HCT116 (cell line): ENCODE measurements around the gene CCR5AS.

Experiments used
- ATAC-seq: fragments of 200-7000 bp; cut with Tn5 transposase; 2 replicates; pipeline ENCODE4 v1.9.1; 2020; ENCODE audit warnings: mild to moderate bottlenecking, moderate library complexity
- BruUV-seq: library from RNA; stranded (reverse); fragments of 400-500 nt; replicated peaks from 2 replicates; lab custom pipeline; 2021; lab: Mats Ljungman, UMichigan
- CTCF ChIA-PET: fragments of 300-600 bp; sonication (Branson Sonifier 250); formaldehyde crosslinking; loops from one replicate; lab custom pipeline; 2021; ENCODE audit warnings: antibody characterized with exemption; lab: Charles Lee
- POLR2A ChIA-PET: fragments of 300-600, 350-600 bp; sonication (Branson Sonifier 250); formaldehyde crosslinking; loops from one replicate; lab custom pipeline; 2021; ENCODE audit warnings: antibody characterized with exemption; lab: Charles Lee
- RAD21 ChIA-PET, 2 experiments: fragments of 300-600 bp; sonication (Branson Sonifier 250); formaldehyde crosslinking; loops; one replicate each; lab custom pipeline; 2023; ENCODE audit warnings: low total read pairs in 2 of 2; ENCODE audit not compliant: uncharacterized antibody in 2 of 2, unreplicated experiment in 2 of 2, low non-redundant PET in 1 of 2; lab: Charles Lee
- DNase-seq: peaks from one replicate; pipeline ENCODE4 v3.0.0-alpha.2; 2010; ENCODE audit warnings: low read depth, low spot score
- H2AFZ ChIP-seq: fragments of 200-600 bp; shearing (Covaris generic), sonication (generic); 2 replicates; pipeline ENCODE4 v1.6.1; 2017; ENCODE audit warnings: low read depth, mixed run types, mixed read lengths, antibody characterized with exemption, low read length; ENCODE audit not compliant: poor library complexity, severe bottlenecking
- H3K27ac ChIP-seq: 2 replicates; pipeline ENCODE4 v1.5.1; 2012; ENCODE audit warnings: low read depth, low read length
- H3K27me3 ChIP-seq: fragments of 200-600 bp; sonication (generic); 2 replicates; pipeline ENCODE4 v1.6.1; 2016; ENCODE audit warnings: mixed run types, low read length, mixed read lengths; ENCODE audit not compliant: insufficient read depth
- H3K36me3 ChIP-seq, 2 experiments: fragments of 200-500 bp in 1 of 2; fragments of 200-600 bp in 1 of 2; sonication (Bioruptor generic) in 1 of 2; sonication (generic) in 1 of 2; 2 replicates each; pipeline versions ENCODE4 v1.5.1 to v1.6.1; 2014 to 2016; ENCODE audit warnings: low read length in 2 of 2, inconsistent platforms in 1 of 2, mixed read lengths in 1 of 2, mixed run types in 1 of 2; ENCODE audit not compliant: insufficient read depth in 2 of 2, control insufficient read depth in 1 of 2
- H3K4me1 ChIP-seq, 2 experiments: fragments of 200-600 bp in 1 of 2; sonication (generic) in 1 of 2; 2 replicates each; pipeline versions ENCODE4 v1.5.1 to v1.6.1; 2012 to 2017; ENCODE audit warnings: low read length in 2 of 2, inconsistent platforms in 1 of 2, mild to moderate bottlenecking in 1 of 2, mixed read lengths in 1 of 2, mixed run types in 1 of 2, moderate library complexity in 1 of 2; ENCODE audit not compliant: insufficient read depth in 2 of 2, control insufficient read depth in 1 of 2
- H3K4me2 ChIP-seq: fragments of 200-600 bp; sonication (generic); 2 replicates; pipeline ENCODE4 v1.6.1; 2017; ENCODE audit warnings: mixed run types, low read length, mixed read lengths
- H3K4me3 ChIP-seq, 2 experiments: fragments of 200-600 bp in 1 of 2; sonication (generic) in 1 of 2; replicated peaks in 1 of 2; 2 replicates each; pipeline ENCODE4 v1.5.1; 2011 to 2016; ENCODE audit warnings: low read length in 2 of 2, control low read depth in 1 of 2, low read depth in 1 of 2, mild to moderate bottlenecking in 1 of 2, mixed read lengths in 1 of 2, mixed run types in 1 of 2
- H3K79me2 ChIP-seq: fragments of 200-600 bp; sonication (generic); 2 replicates; pipeline ENCODE4 v1.6.1; 2017; ENCODE audit warnings: mild to moderate bottlenecking, mixed run types, low read length, moderate library complexity, mixed read lengths; ENCODE audit not compliant: insufficient read depth
- H3K9ac ChIP-seq: fragments of 200-600 bp; sonication (generic); 2 replicates; pipeline ENCODE4 v1.6.1; 2016; ENCODE audit warnings: low read length, mixed read lengths
- H3K9me2 ChIP-seq: fragments of 200-600 bp; sonication (generic), shearing (Covaris generic); 2 replicates; pipeline ENCODE4 v1.6.1; 2017; ENCODE audit warnings: mixed run types, mild to moderate bottlenecking, moderate library complexity; ENCODE audit not compliant: insufficient read depth
- H3K9me3 ChIP-seq, 2 experiments: fragments of 200-500 bp in 1 of 2; fragments of 200-600 bp in 1 of 2; sonication (Bioruptor generic) in 1 of 2; sonication (generic) in 1 of 2; 2 replicates each; pipeline ENCODE4 v1.6.1; 2014 to 2017; ENCODE audit warnings: low read length in 2 of 2, mixed read lengths in 2 of 2, inconsistent platforms in 1 of 2, low read depth in 1 of 2, mild to moderate bottlenecking in 1 of 2, mixed run types in 1 of 2, moderate library complexity in 1 of 2; ENCODE audit not compliant: control insufficient read depth in 1 of 2, insufficient read depth in 1 of 2
- H4K20me1 ChIP-seq: fragments of 200-600 bp; sonication (generic), shearing (Covaris generic); 2 replicates; pipeline ENCODE4 v1.6.1; 2017; ENCODE audit warnings: mixed run types, mild to moderate bottlenecking, moderate library complexity; ENCODE audit not compliant: insufficient read depth
- EGR1 ChIP-seq: IDR thresholded peaks from 2 replicates; pipeline ENCODE4 v1.6.1; 2012; ENCODE audit warnings: low read depth
- POLR2AphosphoS5 ChIP-seq: IDR thresholded peaks from 2 replicates; pipeline ENCODE4 v1.6.1; 2011; ENCODE audit warnings: mild to moderate bottlenecking, low read depth, low read length, moderate library complexity
- RAD21 ChIP-seq: IDR thresholded peaks from 2 replicates; pipeline ENCODE4 v1.6.1; 2012; ENCODE audit warnings: low read depth, mild to moderate bottlenecking
- SIN3A ChIP-seq: IDR thresholded peaks from 2 replicates; pipeline ENCODE4 v1.6.1; 2012; ENCODE audit warnings: low read depth
- TCF7L2 ChIP-seq: IDR thresholded peaks from 2 replicates; pipeline ENCODE4 v1.7.0; 2011; ENCODE audit warnings: borderline replicate concordance, inconsistent platforms; ENCODE audit not compliant: insufficient read depth, insufficient read length; ENCODE audit errors: extremely low read depth
- ZNF274 ChIP-seq: fragments of 200-500 bp; sonication (Bioruptor generic); IDR thresholded peaks from 2 replicates; pipeline ENCODE4 v1.6.1; 2014; ENCODE audit warnings: mild to moderate bottlenecking, low read depth, low read length, inconsistent platforms
- intact Hi-C: fragments of 100-400 bp; cut with micrococcal nuclease; formaldehyde crosslinking; loops from 2 replicates; pipeline ENCODE4 v1.10.0; 2022
- TF ChIP-seq, protein P1 (sequence below): IDR thresholded peaks from 2 replicates; pipeline ENCODE4 v1.6.1; 2011; ENCODE audit warnings: mild to moderate bottlenecking, low read length, moderate library complexity; ENCODE audit not compliant: insufficient replicate concordance; ENCODE audit errors: extremely low read depth
- TF ChIP-seq, protein P2 (sequence below): IDR thresholded peaks from 2 replicates; pipeline ENCODE4 v1.6.1; 2012; ENCODE audit warnings: low read depth

Gene CCR5AS

DNA sequence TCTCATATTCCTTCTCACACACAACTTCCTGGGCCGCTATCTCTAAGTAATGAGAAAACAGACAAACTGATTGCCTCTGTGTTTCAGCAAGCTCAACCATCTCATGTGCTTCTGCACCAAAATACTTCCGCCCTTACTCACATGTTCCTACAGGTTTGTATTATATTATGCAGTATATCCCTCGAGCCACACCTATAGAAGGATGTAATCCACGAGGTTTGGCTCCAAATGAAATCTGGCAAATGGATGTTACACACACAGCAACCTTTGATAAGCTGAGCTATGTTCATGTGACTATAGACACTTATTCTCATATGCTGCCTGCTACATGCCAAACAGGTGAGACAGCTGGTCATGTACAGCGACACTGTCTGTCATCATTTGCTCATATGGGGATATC, 22.8 kb upstream of the CCR5AS start:
- no TSS peak for BruUV-seq
- no peak for ATAC-seq
- no peaks in the 10 kb centered on the region for H3K36me3 ChIP-seq
- ChIA-PET RAD21 (no interaction called here), CTCF (interaction anchor here (1.2 kb wide), 1 partner anchor 20 kb away, joined by 6 read pairs; no protein-coding TSS in a partner anchor), POLR2A (no interaction called here)
- no peaks in the 10 kb centered on the region for H3K9me2 ChIP-seq
- no peak overlapping the region for H3K9ac ChIP-seq
- no peak for DNase-seq
- intact Hi-C loops = no loop called here
- H3K27ac ChIP-seq = no peak overlapping the region
- H3K4me3 ChIP-seq = no peak overlapping the region
- TF ChIP-seq TCF7L2 (no peak), EGR1 (no peak), RAD21 (no peak), ZNF274 (no peak), SIN3A (no peak), POLR2AphosphoS5 (no peak)
- TF ChIP-seq, protein P1, sequence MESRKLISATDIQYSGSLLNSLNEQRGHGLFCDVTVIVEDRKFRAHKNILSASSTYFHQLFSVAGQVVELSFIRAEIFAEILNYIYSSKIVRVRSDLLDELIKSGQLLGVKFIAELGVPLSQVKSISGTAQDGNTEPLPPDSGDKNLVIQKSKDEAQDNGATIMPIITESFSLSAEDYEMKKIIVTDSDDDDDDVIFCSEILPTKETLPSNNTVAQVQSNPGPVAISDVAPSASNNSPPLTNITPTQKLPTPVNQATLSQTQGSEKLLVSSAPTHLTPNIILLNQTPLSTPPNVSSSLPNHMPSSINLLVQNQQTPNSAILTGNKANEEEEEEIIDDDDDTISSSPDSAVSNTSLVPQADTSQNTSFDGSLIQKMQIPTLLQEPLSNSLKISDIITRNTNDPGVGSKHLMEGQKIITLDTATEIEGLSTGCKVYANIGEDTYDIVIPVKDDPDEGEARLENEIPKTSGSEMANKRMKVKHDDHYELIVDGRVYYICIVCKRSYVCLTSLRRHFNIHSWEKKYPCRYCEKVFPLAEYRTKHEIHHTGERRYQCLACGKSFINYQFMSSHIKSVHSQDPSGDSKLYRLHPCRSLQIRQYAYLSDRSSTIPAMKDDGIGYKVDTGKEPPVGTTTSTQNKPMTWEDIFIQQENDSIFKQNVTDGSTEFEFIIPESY = no peak
- TF ChIP-seq, protein P2, sequence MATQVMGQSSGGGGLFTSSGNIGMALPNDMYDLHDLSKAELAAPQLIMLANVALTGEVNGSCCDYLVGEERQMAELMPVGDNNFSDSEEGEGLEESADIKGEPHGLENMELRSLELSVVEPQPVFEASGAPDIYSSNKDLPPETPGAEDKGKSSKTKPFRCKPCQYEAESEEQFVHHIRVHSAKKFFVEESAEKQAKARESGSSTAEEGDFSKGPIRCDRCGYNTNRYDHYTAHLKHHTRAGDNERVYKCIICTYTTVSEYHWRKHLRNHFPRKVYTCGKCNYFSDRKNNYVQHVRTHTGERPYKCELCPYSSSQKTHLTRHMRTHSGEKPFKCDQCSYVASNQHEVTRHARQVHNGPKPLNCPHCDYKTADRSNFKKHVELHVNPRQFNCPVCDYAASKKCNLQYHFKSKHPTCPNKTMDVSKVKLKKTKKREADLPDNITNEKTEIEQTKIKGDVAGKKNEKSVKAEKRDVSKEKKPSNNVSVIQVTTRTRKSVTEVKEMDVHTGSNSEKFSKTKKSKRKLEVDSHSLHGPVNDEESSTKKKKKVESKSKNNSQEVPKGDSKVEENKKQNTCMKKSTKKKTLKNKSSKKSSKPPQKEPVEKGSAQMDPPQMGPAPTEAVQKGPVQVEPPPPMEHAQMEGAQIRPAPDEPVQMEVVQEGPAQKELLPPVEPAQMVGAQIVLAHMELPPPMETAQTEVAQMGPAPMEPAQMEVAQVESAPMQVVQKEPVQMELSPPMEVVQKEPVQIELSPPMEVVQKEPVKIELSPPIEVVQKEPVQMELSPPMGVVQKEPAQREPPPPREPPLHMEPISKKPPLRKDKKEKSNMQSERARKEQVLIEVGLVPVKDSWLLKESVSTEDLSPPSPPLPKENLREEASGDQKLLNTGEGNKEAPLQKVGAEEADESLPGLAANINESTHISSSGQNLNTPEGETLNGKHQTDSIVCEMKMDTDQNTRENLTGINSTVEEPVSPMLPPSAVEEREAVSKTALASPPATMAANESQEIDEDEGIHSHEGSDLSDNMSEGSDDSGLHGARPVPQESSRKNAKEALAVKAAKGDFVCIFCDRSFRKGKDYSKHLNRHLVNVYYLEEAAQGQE = no peak
- no peak overlapping the region for H2AFZ ChIP-seq
- H4K20me1 ChIP-seq = no peaks in the 10 kb centered on the region
- no peaks in the 10 kb centered on the region for H3K79me2 ChIP-seq
- H3K4me2 ChIP-seq = no peak overlapping the region
- H3K27me3 ChIP-seq = no peaks in the 10 kb centered on the region
- H3K4me1 ChIP-seq = no peaks in the 10 kb centered on the region
- H3K9me3 ChIP-seq = peaks cover 0 to 5% of the 10 kb centered on the region in 2 experiments; a peak in 1 of 4 replicates
